ENCODE measurements around the gene EIF5A.

DNA sequence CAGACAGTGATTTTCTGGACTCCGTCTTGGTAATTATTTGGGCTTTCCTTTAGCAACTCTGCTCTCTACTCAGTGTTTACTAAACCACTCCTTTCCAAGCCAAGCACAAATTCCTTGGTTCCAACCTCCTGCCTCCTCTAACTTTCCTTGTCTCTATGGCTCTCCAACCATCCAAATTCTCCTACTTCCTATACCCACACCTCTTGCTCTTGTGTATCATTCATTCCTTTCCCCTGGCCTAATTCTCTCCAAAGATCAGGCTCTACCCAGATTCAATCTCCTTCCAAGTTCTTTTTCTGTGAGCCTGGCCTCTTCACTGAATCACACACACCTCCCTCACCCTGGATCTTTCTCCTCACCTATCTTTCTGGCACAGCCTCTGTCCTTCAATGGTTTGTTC, 20.6 kb downstream of the EIF5A start:
- TF ChIP-seq ZNF24 (IDR thresholded peaks at IDR 0.05) (no peak), ZNF121 (CRISPR knock-in tag; conservative IDR thresholded peaks at IDR 0.05) (no peak), TCF7 (IDR thresholded peaks at IDR 0.05; ENCODE audit: borderline replicate concordance) (no peak), FOXM1 (IDR thresholded peaks at IDR 0.05; ENCODE audit: low read depth) (no peak), FOXM1 (CRISPR knock-in tag; IDR thresholded peaks at IDR 0.05; ENCODE audit: low read depth) (no peak)
- TF ChIP-seq, protein P1, sequence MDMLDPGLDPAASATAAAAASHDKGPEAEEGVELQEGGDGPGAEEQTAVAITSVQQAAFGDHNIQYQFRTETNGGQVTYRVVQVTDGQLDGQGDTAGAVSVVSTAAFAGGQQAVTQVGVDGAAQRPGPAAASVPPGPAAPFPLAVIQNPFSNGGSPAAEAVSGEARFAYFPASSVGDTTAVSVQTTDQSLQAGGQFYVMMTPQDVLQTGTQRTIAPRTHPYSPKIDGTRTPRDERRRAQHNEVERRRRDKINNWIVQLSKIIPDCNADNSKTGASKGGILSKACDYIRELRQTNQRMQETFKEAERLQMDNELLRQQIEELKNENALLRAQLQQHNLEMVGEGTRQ (CRISPR knock-in tag; IDR thresholded peaks at IDR 0.05), result no peak
- TF ChIP-seq, protein P2, sequence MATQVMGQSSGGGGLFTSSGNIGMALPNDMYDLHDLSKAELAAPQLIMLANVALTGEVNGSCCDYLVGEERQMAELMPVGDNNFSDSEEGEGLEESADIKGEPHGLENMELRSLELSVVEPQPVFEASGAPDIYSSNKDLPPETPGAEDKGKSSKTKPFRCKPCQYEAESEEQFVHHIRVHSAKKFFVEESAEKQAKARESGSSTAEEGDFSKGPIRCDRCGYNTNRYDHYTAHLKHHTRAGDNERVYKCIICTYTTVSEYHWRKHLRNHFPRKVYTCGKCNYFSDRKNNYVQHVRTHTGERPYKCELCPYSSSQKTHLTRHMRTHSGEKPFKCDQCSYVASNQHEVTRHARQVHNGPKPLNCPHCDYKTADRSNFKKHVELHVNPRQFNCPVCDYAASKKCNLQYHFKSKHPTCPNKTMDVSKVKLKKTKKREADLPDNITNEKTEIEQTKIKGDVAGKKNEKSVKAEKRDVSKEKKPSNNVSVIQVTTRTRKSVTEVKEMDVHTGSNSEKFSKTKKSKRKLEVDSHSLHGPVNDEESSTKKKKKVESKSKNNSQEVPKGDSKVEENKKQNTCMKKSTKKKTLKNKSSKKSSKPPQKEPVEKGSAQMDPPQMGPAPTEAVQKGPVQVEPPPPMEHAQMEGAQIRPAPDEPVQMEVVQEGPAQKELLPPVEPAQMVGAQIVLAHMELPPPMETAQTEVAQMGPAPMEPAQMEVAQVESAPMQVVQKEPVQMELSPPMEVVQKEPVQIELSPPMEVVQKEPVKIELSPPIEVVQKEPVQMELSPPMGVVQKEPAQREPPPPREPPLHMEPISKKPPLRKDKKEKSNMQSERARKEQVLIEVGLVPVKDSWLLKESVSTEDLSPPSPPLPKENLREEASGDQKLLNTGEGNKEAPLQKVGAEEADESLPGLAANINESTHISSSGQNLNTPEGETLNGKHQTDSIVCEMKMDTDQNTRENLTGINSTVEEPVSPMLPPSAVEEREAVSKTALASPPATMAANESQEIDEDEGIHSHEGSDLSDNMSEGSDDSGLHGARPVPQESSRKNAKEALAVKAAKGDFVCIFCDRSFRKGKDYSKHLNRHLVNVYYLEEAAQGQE (IDR thresholded peaks at IDR 0.05; ENCODE audit: borderline replicate concordance), result no peak
- TF ChIP-seq, protein P2 (CRISPR knock-in tag; IDR thresholded peaks at IDR 0.05; ENCODE audit: low read depth), result no peak
